SU-DHL-6 (cell line): Measurements from ENCODE around the gene INPPL1.

Source experiments
- CTCF ChIP-seq: fragments of 200-600 bp; sonication (generic); IDR thresholded peaks from one replicate; pipeline ENCODE4 v1.5.1; 2017; ENCODE audit warnings: antibody characterized with exemption, mild to moderate bottlenecking, low read length, moderate library complexity; ENCODE audit not compliant: insufficient read depth, poor library complexity, severe bottlenecking
- EZH2phosphoT487 ChIP-seq: fragments of 200-600 bp; sonication (generic), shearing (Covaris generic); conservative IDR thresholded peaks from 2 replicates; pipeline ENCODE4 v1.6.1; 2018; ENCODE audit warnings: mild to moderate bottlenecking, antibody characterized with exemption, low read length, moderate library complexity, mixed read lengths

- TF ChIP-seq CTCF, result no peak
- no peak for TF ChIP-seq EZH2phosphoT487
Observed at GRCh38 chr11:72230764-72231365, 6.3 kb downstream of the INPPL1 start.
